Breast epithelium (tissue), 3 donors: ENCODE results near the gene VARS2.
"Not testable (repeated sequence)": the region's sequence is repeated elsewhere in the genome, so short reads cannot be mapped to it uniquely, and the experiment has no call there.

Source experiments
- POLR2A ChIP-seq: fragments of 450-650 bp; IDR thresholded peaks from one replicate; pipeline ENCODE4 v1.6.1; 2016; ENCODE audit warnings: antibody characterized with exemption, mild to moderate bottlenecking, moderate library complexity
- POLR2AphosphoS5 ChIP-seq, 3 donors: sonication (generic); formaldehyde crosslinking; IDR thresholded peaks; one replicate each; pipeline ENCODE4 v1.6.1; 2017; ENCODE audit warnings: antibody characterized with exemption in 3 of 3
- TF ChIP-seq, protein P1 (sequence below), 3 donors: fragments of 450-650 bp; IDR thresholded peaks; one replicate each; pipeline ENCODE4 v1.5.1; 2016 to 2017; ENCODE audit warnings: antibody characterized with exemption in 3 of 3, mild to moderate bottlenecking in 3 of 3, moderate library complexity in 3 of 3

DNA sequence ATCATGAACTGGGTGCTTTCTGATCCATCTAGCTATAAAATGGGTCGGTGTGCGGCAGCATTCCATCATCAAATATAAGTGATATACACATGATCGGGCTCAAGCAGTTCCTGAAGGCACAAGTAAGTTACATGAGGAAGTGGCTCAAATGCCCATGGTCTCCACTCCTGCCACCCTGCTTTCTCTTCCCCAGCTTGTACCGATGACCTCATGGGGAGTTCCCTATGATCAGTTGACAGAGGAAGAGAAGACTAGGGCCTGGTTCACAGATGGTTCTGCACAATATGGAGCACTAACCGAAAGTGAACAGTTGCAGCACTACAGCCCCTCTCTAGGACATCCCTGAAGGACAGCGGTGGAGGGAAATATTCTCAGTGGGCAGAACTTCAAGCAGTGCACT lies 55.1 kb downstream of the VARS2 start:
- TF ChIP-seq, protein P1, sequence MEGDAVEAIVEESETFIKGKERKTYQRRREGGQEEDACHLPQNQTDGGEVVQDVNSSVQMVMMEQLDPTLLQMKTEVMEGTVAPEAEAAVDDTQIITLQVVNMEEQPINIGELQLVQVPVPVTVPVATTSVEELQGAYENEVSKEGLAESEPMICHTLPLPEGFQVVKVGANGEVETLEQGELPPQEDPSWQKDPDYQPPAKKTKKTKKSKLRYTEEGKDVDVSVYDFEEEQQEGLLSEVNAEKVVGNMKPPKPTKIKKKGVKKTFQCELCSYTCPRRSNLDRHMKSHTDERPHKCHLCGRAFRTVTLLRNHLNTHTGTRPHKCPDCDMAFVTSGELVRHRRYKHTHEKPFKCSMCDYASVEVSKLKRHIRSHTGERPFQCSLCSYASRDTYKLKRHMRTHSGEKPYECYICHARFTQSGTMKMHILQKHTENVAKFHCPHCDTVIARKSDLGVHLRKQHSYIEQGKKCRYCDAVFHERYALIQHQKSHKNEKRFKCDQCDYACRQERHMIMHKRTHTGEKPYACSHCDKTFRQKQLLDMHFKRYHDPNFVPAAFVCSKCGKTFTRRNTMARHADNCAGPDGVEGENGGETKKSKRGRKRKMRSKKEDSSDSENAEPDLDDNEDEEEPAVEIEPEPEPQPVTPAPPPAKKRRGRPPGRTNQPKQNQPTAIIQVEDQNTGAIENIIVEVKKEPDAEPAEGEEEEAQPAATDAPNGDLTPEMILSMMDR (IDR thresholded peaks at IDR 0.05), result not testable (repeated sequence)
- TF ChIP-seq POLR2AphosphoS5 (IDR thresholded peaks at IDR 0.05); POLR2A: not testable (repeated sequence)
